Lung microvascular endothelial cell (primary cell): ENCODE data around the gene HIGD2A. TPM values are rescaled to one million over a fixed set of nuclear protein-coding genes. Genes with fewer than 3 reads are reported as not detected.
"Not testable (repeated sequence)": the region's sequence is repeated elsewhere in the genome, so short reads cannot be mapped to it uniquely, and the experiment has no call there.

ENCODE experiments used
- DNase-seq, 2 donors: peaks; one replicate each; pipeline versions ENCODE4 v3.0.0 to v3.0.0-alpha.2; 2010; ENCODE audit warnings: low read depth in 2 of 2
- total RNA-seq: library from RNA; depleted of rRNA; stranded (reverse); fragments of >200 nt; gene quantifications from 2 replicates; pipeline ENCODE4 v1.2.1, GENCODE V29; 2014

Gene HIGD2A
- total RNA-seq, 1 donor from 2014 or later = 41.3 TPM

- DNase-seq = no peak
Observed at GRCh38 chr5:176394881-176395675, 6.5 kb downstream of the HIGD2A start.

DNA sequence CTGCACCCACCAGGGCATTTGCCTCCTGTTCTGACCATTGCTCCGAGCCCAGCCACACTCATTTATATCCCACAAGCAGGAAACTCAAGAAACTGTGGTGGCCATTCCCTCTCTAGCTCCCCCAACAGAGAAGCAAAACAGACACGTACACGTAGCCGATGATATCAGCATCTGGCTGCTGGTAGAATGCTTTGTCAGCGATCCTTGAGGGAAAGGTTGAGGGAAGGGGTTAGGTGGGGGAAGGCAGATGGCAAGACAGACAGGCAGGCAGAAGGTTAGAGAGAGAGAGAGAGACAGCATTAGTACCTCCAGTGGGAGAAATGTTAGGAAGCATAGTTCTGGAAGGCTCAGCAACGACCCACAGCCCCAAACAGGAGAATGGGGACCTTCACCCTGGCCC, 7.8 kb downstream of the HIGD2A start:
- DNase-seq = no peak

DNA sequence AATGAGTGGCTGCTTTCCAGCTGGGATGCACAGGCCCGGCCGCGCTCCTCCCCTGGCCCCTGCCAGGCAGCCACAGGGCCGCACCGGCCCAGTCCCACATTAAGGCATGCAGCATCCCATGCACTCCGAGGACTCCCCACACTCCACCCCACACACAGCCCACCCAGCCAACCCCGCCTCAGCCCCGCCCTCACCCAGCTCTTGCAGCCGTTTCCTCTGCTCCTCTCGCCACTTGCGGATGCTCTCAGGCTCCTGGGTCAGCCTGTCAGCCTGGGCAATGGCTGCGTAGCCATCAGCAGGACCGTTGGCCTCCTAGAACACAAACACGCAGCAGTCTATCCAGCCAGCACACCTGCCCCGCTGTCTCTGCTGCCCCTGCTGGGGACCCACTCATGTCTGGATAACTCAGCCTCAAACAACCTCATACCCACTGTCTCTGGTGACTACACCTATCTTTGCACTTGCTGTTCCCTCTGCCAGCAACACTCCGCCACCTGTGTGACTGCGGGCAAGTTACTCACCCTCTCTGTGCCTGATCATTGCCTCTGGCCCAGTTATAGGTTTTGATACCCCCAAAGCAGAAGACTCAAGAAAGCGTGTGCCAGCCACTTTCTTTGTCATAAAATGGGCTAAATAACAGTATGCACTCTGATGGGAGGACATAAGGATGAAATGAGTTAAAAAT, 9.3 kb downstream of the HIGD2A start:
- DNase-seq = no peak

- no peak for DNase-seq
Observed at GRCh38 chr5:176400382-176401156, 12.0 kb downstream of the HIGD2A start.

DNA sequence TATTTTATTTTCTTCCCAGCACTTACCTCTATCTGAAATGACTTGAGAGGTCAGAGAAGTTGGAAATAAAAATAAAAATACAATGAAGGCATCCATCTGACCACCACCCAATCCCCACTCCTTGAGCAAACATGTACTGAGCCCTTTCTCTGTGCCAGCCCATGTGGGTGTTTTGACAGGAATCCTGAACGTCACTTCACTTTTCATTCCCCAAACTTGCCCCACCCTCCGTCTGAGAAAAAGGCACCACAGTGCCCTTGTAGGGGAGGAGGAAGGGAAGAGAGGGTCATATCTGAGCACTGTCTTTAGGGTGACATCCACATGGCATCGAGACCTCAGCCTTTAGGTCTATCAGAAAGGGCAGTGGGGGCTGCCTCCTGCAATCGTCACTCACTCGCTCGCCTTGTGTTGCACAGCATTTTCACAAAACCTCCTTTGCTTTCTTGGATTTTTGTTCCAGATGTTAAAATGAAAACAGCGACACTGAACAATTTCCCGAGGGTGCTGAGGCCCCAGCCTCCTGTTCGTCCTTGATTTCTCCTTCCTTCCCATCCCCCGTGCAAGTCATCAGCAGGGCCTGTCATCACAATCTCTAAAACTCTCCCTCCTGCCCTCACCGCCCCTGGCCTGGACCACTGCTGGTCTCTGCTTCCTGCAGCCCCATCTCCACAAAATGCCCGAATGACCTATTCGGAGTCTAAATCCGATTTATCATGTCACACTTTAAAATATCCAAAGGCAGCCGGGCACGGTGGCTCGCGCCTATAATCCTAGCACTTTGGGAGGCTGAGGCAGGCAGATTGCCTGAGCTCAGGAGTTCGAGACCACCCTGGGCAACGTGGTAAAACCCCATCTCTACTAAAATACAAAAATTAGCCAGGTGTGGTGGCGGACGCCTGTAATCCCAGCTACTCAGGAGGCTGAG, 13.0 kb downstream of the HIGD2A start:
- no peak for DNase-seq

GRCh38 chr5:176405656-176406435, 17.3 kb downstream of the HIGD2A start:
- no peak for DNase-seq

DNA sequence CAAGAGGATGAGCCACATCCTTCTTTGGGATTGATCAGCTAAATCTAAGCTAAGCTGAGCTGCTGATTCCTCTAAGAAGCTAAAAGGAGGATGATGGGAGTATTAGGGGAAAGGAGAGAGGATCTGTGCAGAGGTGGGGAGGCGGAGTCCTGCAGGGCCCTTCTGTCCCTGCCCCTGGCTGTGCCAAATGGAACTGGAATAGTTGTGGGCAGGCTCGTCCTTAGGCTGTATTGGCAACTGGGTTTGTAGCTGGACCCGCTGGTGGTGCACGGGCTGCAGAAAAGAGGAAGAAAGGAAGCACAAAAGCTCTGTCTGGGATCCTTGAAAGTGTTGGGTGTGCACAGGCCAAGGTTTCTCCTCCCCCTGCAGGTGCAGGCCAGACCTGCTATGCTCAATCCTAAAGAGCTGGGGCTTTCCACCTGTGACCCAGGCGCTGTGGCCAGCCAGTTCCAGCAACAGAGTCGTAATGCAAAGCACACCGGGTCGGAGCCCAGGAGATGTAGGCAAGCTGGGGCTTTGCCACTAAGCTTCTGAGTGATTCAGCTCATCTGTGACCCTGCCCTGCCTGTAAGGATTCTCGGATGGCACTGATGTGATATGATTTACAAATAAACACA, 18.0 kb downstream of the HIGD2A start:
- no peak for DNase-seq

- DNase-seq = no peak
Observed at GRCh38 chr5:176407456-176408251, 19.1 kb downstream of the HIGD2A start.

GRCh38 chr5:176408252-176408573, 19.7 kb downstream of the HIGD2A start:
- not testable (repeated sequence) for DNase-seq

DNA sequence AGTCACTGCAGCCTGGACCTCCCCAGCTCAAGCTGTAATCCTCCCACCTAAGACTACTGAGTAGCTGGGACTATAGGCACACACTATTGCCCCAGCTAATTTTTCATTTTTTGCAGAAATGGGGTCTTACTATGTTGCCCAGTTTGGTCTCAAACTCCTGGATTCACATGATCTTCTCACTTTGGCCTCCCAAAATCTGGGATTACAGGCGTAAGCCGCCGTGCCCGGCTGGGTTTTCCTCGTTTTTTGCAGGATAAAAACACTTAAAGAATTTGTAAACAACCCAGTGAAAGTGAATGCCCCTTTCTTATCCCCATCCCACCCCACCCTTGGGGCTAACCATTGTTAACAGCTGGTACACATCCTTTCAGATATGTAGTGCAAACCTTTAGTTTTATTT, 20.0 kb downstream of the HIGD2A start:
- no peak for DNase-seq

DNA sequence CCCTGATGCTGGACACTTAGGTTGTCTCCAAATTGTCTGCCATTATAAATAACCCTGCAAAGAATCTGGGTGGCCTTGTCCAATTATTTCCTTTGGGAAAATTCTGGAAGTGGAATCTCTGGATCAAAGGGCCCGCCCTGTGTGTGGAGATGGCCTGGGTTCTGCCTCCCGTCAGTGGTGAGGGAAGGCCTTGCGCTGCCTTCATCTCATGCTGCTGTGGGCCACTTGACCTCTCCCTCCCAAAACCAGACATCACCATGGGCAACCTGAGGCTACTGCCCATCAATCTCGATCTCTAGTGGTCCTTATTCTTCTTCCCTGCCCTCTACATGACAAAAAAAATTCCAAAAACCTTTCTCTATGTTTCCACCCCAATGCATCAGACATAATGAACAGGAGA, 21.2 kb downstream of the HIGD2A start:
- DNase-seq = no peak

DNA sequence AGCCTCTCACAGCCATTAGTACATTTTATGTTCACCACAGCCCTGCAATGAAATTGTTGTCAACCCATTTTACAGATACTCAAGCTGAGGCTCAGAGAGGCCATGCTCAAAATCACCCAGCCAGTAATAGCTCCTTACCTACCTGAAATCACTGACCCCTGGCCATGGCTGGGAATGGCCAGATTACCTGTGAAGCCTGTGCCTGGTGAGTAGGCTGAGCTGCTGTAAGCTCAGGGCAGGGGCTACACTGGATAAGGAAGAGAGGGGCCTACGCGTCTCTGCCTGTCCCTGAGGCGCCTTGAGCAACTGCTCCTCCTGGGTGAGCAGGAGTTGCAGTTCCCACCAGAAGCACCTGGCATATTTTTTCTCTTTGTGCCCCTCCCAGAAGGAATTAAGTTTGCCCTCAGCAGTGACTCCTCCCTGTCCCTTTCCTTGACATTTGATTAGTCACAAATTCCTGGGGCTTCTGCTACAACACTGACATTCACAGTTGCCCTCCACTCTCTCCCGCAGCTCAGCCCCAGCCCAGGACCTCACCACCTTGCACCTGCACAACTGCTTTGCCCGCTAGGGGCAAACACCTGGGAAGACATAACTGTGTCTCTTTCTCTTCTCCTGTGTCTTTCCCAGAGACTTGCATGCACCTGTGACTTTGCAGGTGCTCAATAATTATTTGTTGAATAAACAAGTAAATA, 22.1 kb downstream of the HIGD2A start:
- no peak for DNase-seq

DNA sequence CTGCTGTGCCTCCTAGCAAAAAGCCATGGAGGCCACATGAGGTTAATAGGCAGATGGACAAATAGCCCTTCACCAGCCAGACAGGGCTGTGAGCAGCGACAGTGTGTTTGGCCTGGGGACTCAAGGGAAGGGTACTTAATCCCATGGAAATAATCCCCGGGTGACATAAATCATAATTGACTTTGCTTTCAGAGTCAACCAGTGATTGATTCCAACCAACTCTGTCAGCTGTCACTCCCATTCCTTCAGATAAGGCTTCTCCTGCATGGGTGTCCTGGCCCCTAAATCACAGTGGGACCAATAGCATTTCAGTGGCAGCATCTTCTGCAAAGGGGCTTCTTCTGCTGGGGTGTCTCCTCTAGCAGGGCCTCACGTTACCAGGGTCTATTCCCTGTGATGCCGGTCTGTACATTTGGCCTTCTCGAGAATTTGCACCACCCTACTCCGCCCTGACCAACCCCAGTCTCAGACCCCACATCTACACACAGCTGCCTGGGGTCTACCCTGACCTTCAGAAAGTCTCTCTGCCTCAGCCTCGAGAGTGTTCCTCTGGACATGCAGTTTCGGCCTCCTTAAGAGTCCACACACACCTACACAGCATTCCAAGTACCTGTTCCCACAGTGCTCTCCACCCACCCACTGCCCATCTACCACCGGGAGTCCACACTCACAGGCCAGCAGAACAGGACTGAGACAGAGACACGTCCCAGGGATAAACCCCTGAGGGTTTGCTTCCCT, 24.1 kb downstream of the HIGD2A start:
- no peak for DNase-seq

DNA sequence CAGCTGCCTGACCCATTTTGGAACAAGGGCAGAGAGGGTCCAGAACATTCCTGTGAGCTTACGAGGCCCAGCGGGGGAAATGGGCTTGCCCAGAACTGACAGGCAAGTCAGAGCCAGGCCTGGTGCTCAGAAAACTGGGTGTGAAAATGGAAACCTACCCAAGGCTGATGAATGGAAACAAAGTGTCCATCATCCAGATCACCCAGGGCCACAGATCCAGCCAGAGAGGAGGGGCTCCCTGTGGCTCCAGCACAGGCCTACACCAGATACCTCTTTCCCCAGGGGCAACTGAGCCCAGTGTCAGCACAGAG, 24.7 kb downstream of the HIGD2A start:
- peak; percentile 21 to 33 for DNase-seq

- no peak for DNase-seq
Observed at GRCh38 chr5:176413709-176414191, 25.2 kb downstream of the HIGD2A start.

GRCh38 chr5:176414704-176415103, 26.2 kb downstream of the HIGD2A start:
- no peak for DNase-seq

GRCh38 chr5:176415240-176415951, 26.8 kb downstream of the HIGD2A start:
- no peak for DNase-seq
